A549 (cell line): Measurements from ENCODE around the gene PTTG1IP. TPM values are rescaled to one million over a fixed set of nuclear protein-coding genes. Genes with fewer than 3 reads are reported as not detected.

Source experiments
- ATAC-seq, 2 experiments: fragments of 200-7000 bp in 1 of 2; fragments of >200 bp in 1 of 2; cut with Nextera tagmentation in 1 of 2; cut with Tn5 transposase in 1 of 2; 3 replicates each; pipeline versions ENCODE4 v1.8.0 to v1.9.1; 2018 to 2020; ENCODE audit warnings: mild to moderate bottlenecking in 1 of 2, moderate library complexity in 1 of 2
- CTCF ChIA-PET: fragments of 300-600 bp; sonication (Branson Sonifier 250); formaldehyde crosslinking; extraction: SDS; loops from one replicate; lab custom pipeline; 2021; ENCODE audit warnings: antibody characterized with exemption, inconsistent platforms; lab: Yijun Ruan, JAX
- POLR2A ChIA-PET: fragments of 350-600 bp; formaldehyde crosslinking; extraction: SDS; loops from one replicate; lab custom pipeline; 2021; ENCODE audit warnings: antibody characterized with exemption, inconsistent platforms; lab: Yijun Ruan, JAX
- DNase-seq, 2 experiments: peaks; one replicate each; pipeline versions ENCODE4 v3.0.0 to v3.0.0-alpha.2; 2011 to 2016; ENCODE audit warnings: low read depth in 1 of 2, low spot score in 1 of 2
- FAIRE-seq: peaks from 2 replicates; lab custom pipeline; 2011; peaks lifted over from hg19 to GRCh38; lab: Jason Lieb, UNC
- H3K27ac ChIP-seq, 2 experiments: fragments of >200 bp; sonication (Bioruptor Twin); formaldehyde crosslinking; 3 replicates each; pipeline ENCODE4 v1.5.1; 2016 to 2017
- H3K4me1 ChIP-seq: fragments of >200 bp; sonication (Bioruptor Twin); formaldehyde crosslinking; 3 replicates; pipeline ENCODE4 v1.6.1; 2016
- H3K4me2 ChIP-seq: fragments of >200 bp; sonication (Bioruptor Twin); formaldehyde crosslinking; 3 replicates; pipeline ENCODE4 v1.6.1; 2016
- H3K4me3 ChIP-seq: fragments of >200 bp; sonication (Bioruptor Twin); formaldehyde crosslinking; 3 replicates; pipeline ENCODE4 v1.5.1; 2016
- H3K9me3 ChIP-seq: fragments of >200 bp; sonication (Bioruptor Twin); formaldehyde crosslinking; 3 replicates; pipeline ENCODE4 v1.6.1; 2016
- BHLHE40 ChIP-seq: IDR thresholded peaks from 2 replicates; pipeline ENCODE4 v1.6.1; 2012; ENCODE audit warnings: low read depth, low read length, inconsistent platforms
- CHD2 ChIP-seq: fragments of 150-350 bp; IDR thresholded peaks from 2 replicates; pipeline ENCODE4 v1.6.1; 2014; ENCODE audit warnings: low read length; ENCODE audit not compliant: partially characterized antibody
- CHD4 ChIP-seq: fragments of 200-600 bp; sonication (generic); IDR thresholded peaks from 2 replicates; pipeline ENCODE4 v1.6.1; 2016; ENCODE audit warnings: antibody characterized with exemption, mild to moderate bottlenecking, borderline replicate concordance
- EHMT2 ChIP-seq: fragments of 200-600 bp; sonication (generic); IDR thresholded peaks from 2 replicates; pipeline ENCODE4 v1.6.1; 2016; ENCODE audit warnings: antibody characterized with exemption, low read depth, mild to moderate bottlenecking, moderate library complexity
- ELK1 ChIP-seq: fragments of 150-350 bp; IDR thresholded peaks from 2 replicates; pipeline ENCODE4 v1.6.1; 2014; ENCODE audit warnings: low read depth, mild to moderate bottlenecking, low read length
- ESRRA ChIP-seq: fragments of 150-350 bp; IDR thresholded peaks from 2 replicates; pipeline ENCODE4 v1.6.1; 2014; ENCODE audit warnings: mild to moderate bottlenecking, low read length, borderline replicate concordance
- GATA3 ChIP-seq: IDR thresholded peaks from 2 replicates; pipeline ENCODE4 v1.6.1; 2012; ENCODE audit warnings: borderline replicate concordance
- HOXA7 ChIP-seq: fragments of 250-450 bp; sonication (Bioruptor Pico); IDR thresholded peaks from 2 replicates; pipeline ENCODE4 v1.5.0; 2020; ENCODE audit warnings: mild to moderate bottlenecking, moderate library complexity
- MAFK ChIP-seq: fragments of 450-650 bp; IDR thresholded peaks from 2 replicates; pipeline ENCODE4 v1.6.1; 2014; ENCODE audit not compliant: partially characterized antibody
- MYC ChIP-seq: IDR thresholded peaks from 2 replicates; pipeline ENCODE4 v1.6.1; 2012; ENCODE audit warnings: mild to moderate bottlenecking, inconsistent platforms, low read length, improper control_type of control experiment, borderline replicate concordance
- NFE2L2 ChIP-seq: fragments of 150-350 bp; conservative IDR thresholded peaks from 2 replicates; pipeline ENCODE4 v1.6.1; 2014; ENCODE audit warnings: low read length
- PHF8 ChIP-seq: fragments of 200-600 bp; sonication (generic); IDR thresholded peaks from 2 replicates; pipeline ENCODE4 v1.6.1; 2016; ENCODE audit warnings: low read depth, mild to moderate bottlenecking, antibody characterized with exemption, moderate library complexity, borderline replicate concordance
- POLR2A ChIP-seq: IDR thresholded peaks from 2 replicates; pipeline ENCODE4 v1.6.1; 2012; ENCODE audit warnings: mild to moderate bottlenecking, low read length
- POLR2AphosphoS2 ChIP-seq: conservative IDR thresholded peaks from 2 replicates; pipeline ENCODE4 v1.6.1; 2012; ENCODE audit warnings: low read length, improper control_type of control experiment, inconsistent platforms
- RARB ChIP-seq: fragments of 250-450 bp; sonication (Bioruptor Pico); IDR thresholded peaks from 2 replicates; pipeline ENCODE4 v1.8.0; 2021; ENCODE audit warnings: mild to moderate bottlenecking, moderate library complexity
- RCOR1 ChIP-seq: fragments of 150-350 bp; IDR thresholded peaks from 2 replicates; pipeline ENCODE4 v1.6.1; 2014; ENCODE audit warnings: antibody characterized with exemption, low read length, low read depth
- RNF2 ChIP-seq: fragments of 200-600 bp; sonication (generic); IDR thresholded peaks from 2 replicates; pipeline ENCODE4 v1.6.1; 2016; ENCODE audit warnings: low read depth, mild to moderate bottlenecking, antibody characterized with exemption, moderate library complexity, borderline replicate concordance
- SMC3 ChIP-seq: fragments of >200 bp; sonication (Bioruptor Twin); formaldehyde crosslinking; IDR thresholded peaks from 3 replicates; pipeline ENCODE4 v1.6.1; 2018; ENCODE audit warnings: inconsistent platforms
- SREBF2 ChIP-seq: fragments of 450-650 bp; IDR thresholded peaks from 2 replicates; pipeline ENCODE4 v1.6.1; 2014; ENCODE audit warnings: mild to moderate bottlenecking, moderate library complexity
- ZC3H11A ChIP-seq: fragments of 450-650 bp; IDR thresholded peaks from 2 replicates; pipeline ENCODE4 v1.6.1; 2014; ENCODE audit warnings: antibody characterized with exemption, mild to moderate bottlenecking
- ZNF302 ChIP-seq: fragments of 250-450 bp; sonication (Bioruptor Pico); IDR thresholded peaks from 2 replicates; pipeline ENCODE4 v1.9.0; 2021; ENCODE audit warnings: inconsistent platforms, mild to moderate bottlenecking, moderate library complexity
- ZSCAN20 ChIP-seq: fragments of 250-450 bp; sonication (Bioruptor Pico); IDR thresholded peaks from 2 replicates; pipeline ENCODE4 v1.8.0; 2022; ENCODE audit warnings: mild to moderate bottlenecking, moderate library complexity
- WGBS: methylation state at CpG from one replicate; pipeline ENCODE4 v1.1.6; 2017; ENCODE audit errors: missing lambda C conversion rate; 5-methylcytosine and 5-hydroxymethylcytosine counted together
- polyA plus RNA-seq, 4 experiments: library from polyadenylated mRNA; depleted of rRNA in 3 of 4; stranded (reverse); fragments of >200 nt; fragmentation: RNase III in 1 of 4; extraction: RNeasy Plus Mini Kit Qiagen cat#74134 plus additional on column Dnase treatment in 1 of 4; gene quantifications; 2 replicates in 3 of 4; 3 replicates in 1 of 4; pipeline ENCODE4 v1.2.3, GENCODE V29; 2011 to 2017
- TF ChIP-seq, protein P1 (sequence below): IDR thresholded peaks from 2 replicates; pipeline ENCODE4 v1.6.1; 2012
- TF ChIP-seq, protein P2 (sequence below): fragments of 250-450 bp; sonication (Bioruptor Pico); IDR thresholded peaks from 2 replicates; pipeline ENCODE4 v1.5.0; 2021; ENCODE audit warnings: mild to moderate bottlenecking, moderate library complexity, borderline replicate concordance
- TF ChIP-seq, protein P3 (sequence below): fragments of >200 bp; sonication (Bioruptor Twin); formaldehyde crosslinking; IDR thresholded peaks from 3 replicates; pipeline ENCODE4 v1.6.1; 2016

Gene PTTG1IP
- polyA plus RNA-seq, 2 of the 4 experiments (the other 2 are of a cell fraction) = 98.7 to 99.4 TPM

DNA sequence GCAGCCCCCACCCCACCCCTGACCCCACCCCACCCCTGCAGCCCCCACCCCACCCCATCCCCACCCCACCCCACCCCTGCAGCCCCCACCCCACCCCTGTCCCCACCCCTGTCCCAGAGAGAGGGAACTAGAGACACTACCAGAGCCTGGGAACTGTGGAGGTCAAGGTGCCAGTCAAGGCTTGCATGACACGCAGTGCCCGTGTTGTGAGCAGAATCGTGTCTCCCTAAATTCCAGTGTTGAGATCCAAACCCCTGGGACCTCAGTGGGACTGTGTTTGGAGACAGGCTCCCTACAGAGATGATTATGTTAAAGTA is 37.2 kb downstream of the PTTG1IP start:
- no peak overlapping the region for H3K4me3 ChIP-seq
- POLR2A ChIA-PET = no interaction called here
- FAIRE-seq = no peak
- WGBS = no CpG with 5 or more reads among the region's 3 CpGs
- H3K27ac ChIP-seq = no peak overlapping the region
- no peaks in the 10 kb centered on the region for H3K9me3 ChIP-seq
- ATAC-seq = no peak; a peak in 1 of 6 replicates
- DNase-seq = no peak
- H3K4me1 ChIP-seq = 0 out of 3 replicates have a peak, but pooled peaks cover 7% of the 10 kb centered on the region
- TF ChIP-seq, protein P1, sequence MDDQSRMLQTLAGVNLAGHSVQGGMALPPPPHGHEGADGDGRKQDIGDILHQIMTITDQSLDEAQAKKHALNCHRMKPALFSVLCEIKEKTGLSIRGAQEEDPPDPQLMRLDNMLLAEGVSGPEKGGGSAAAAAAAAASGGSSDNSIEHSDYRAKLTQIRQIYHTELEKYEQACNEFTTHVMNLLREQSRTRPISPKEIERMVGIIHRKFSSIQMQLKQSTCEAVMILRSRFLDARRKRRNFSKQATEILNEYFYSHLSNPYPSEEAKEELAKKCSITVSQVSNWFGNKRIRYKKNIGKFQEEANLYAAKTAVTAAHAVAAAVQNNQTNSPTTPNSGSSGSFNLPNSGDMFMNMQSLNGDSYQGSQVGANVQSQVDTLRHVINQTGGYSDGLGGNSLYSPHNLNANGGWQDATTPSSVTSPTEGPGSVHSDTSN = no peak
- TF ChIP-seq RCOR1 (no peak), ZSCAN20 (no peak), PHF8 (no peak), GATA3 (no peak), SREBF2 (no peak), SMC3 (no peak), NFE2L2 (no peak), CHD4 (no peak), RNF2 (no peak), ESRRA (no peak), MYC (no peak), RARB (CRISPR knock-in tag) (no peak), EHMT2 (no peak)
- TF ChIP-seq, protein P2, sequence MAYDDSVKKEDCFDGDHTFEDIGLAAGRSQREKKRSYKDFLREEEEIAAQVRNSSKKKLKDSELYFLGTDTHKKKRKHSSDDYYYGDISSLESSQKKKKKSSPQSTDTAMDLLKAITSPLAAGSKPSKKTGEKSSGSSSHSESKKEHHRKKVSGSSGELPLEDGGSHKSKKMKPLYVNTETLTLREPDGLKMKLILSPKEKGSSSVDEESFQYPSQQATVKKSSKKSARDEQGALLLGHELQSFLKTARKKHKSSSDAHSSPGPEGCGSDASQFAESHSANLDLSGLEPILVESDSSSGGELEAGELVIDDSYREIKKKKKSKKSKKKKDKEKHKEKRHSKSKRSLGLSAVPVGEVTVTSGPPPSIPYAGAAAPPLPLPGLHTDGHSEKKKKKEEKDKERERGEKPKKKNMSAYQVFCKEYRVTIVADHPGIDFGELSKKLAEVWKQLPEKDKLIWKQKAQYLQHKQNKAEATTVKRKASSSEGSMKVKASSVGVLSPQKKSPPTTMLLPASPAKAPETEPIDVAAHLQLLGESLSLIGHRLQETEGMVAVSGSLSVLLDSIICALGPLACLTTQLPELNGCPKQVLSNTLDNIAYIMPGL = no peak
- TF ChIP-seq, protein P3, sequence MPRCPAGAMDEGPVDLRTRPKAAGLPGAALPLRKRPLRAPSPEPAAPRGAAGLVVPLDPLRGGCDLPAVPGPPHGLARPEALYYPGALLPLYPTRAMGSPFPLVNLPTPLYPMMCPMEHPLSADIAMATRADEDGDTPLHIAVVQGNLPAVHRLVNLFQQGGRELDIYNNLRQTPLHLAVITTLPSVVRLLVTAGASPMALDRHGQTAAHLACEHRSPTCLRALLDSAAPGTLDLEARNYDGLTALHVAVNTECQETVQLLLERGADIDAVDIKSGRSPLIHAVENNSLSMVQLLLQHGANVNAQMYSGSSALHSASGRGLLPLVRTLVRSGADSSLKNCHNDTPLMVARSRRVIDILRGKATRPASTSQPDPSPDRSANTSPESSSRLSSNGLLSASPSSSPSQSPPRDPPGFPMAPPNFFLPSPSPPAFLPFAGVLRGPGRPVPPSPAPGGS = no peak
- TF ChIP-seq, all 56 proteins: peak for 0
- CTCF ChIA-PET = interaction anchor here (1.4 kb wide), 1 partner anchor 10 kb away, joined by 5 read pairs; no protein-coding TSS in a partner anchor
- H3K4me2 ChIP-seq = no peak overlapping the region

DNA sequence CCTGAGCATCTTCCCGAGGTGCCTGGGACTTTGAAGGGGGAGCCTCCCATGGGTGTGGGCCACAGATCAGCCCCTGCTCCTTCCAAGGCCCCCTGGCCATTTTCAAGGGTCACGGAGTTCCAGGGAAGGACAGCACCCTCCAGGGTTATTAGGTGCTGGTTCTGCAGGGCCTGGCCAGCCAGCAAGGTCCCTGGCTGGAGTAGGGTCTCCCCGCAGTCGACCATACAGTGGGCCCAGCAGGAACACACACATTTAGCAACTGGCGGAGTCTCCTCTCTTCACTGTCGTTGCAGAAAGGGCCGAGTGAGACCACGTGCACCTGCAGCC is 37.9 kb downstream of the PTTG1IP start:
- WGBS = no CpG with 5 or more reads among the region's 8 CpGs
- CTCF ChIA-PET = no interaction called here

More for the DNA sequence above, 37.9 kb downstream of the PTTG1IP start:
- no peak for FAIRE-seq
- H3K4me3 ChIP-seq = no peak overlapping the region
- POLR2A ChIA-PET = no interaction called here
- no peaks in the 10 kb centered on the region for H3K9me3 ChIP-seq
- no peak for ATAC-seq
- H3K4me2 ChIP-seq = no peak overlapping the region
- DNase-seq = no peak
- no peak overlapping the region for H3K27ac ChIP-seq
- H3K4me1 ChIP-seq = 0 out of 3 replicates have a peak, but pooled peaks cover 7% of the 10 kb centered on the region
- TF ChIP-seq CHD2 = no peak
- TF ChIP-seq ZC3H11A = no peak
- TF ChIP-seq ZSCAN20 = no peak
- TF ChIP-seq EHMT2 = no peak
- TF ChIP-seq, protein P3 = no peak
- TF ChIP-seq ZNF302 (CRISPR knock-in tag) = no peak
- TF ChIP-seq POLR2A = no peak
- no peak for TF ChIP-seq ELK1
- TF ChIP-seq HOXA7 (CRISPR knock-in tag) = no peak
- no peak for TF ChIP-seq POLR2AphosphoS2
- no peak for TF ChIP-seq RARB (CRISPR knock-in tag)
- no peak for TF ChIP-seq MAFK
- TF ChIP-seq BHLHE40 = no peak
